Activated CD4-positive, alpha-beta memory T cell treated with anti-CD3 and anti-CD28 coated beads, Interleukin-2, amount 10 ng/mL, durations not matched to agents 7 days and 5 days (primary cell): Measurements from ENCODE around the gene GID8. TPM values are rescaled to one million over a fixed set of nuclear protein-coding genes. Genes with fewer than 3 reads are reported as not detected.

Source experiments
- CTCF ChIA-PET: fragments of 350-600 bp; sonication (Branson Sonifier 250); formaldehyde crosslinking; loops from one replicate; lab custom pipeline; 2021; ENCODE audit warnings: antibody characterized with exemption, inconsistent platforms; lab: Charles Lee
- POLR2A ChIA-PET: fragments of 350-600 bp; sonication (Branson Sonifier 250); formaldehyde crosslinking; loops from one replicate; lab custom pipeline; 2021; ENCODE audit warnings: antibody characterized with exemption; lab: Charles Lee
- DNase-seq: peaks from one replicate; pipeline ENCODE4 v3.0.0-alpha.2; 2020
- H3K27ac Mint-ChIP-seq: one replicate; pipeline ENCODE4 v1.8.0; 2021; ENCODE audit warnings: mild to moderate bottlenecking, mixed read lengths
- H3K27me3 Mint-ChIP-seq: one replicate; pipeline ENCODE4 v1.8.0; 2021; ENCODE audit warnings: mixed read lengths
- H3K36me3 Mint-ChIP-seq: one replicate; pipeline ENCODE4 v1.8.0; 2021; ENCODE audit warnings: low read depth, mixed read lengths
- H3K4me1 Mint-ChIP-seq: one replicate; pipeline ENCODE4 v1.8.0; 2021; ENCODE audit warnings: mixed read lengths
- H3K4me3 Mint-ChIP-seq: one replicate; pipeline ENCODE4 v1.8.0; 2021; ENCODE audit warnings: mild to moderate bottlenecking, mixed read lengths
- H3K9me3 Mint-ChIP-seq: one replicate; pipeline ENCODE4 v1.8.0; 2021; ENCODE audit warnings: mixed read lengths
- total RNA-seq, 2 experiments: library from RNA; stranded (reverse); gene quantifications; one replicate each; pipeline ENCODE4 v1.2.3, GENCODE V29; 2021

The GID8 gene
- total RNA-seq, 2 experiments from 2014 or later, result 31.9 to 32.8 TPM

DNA sequence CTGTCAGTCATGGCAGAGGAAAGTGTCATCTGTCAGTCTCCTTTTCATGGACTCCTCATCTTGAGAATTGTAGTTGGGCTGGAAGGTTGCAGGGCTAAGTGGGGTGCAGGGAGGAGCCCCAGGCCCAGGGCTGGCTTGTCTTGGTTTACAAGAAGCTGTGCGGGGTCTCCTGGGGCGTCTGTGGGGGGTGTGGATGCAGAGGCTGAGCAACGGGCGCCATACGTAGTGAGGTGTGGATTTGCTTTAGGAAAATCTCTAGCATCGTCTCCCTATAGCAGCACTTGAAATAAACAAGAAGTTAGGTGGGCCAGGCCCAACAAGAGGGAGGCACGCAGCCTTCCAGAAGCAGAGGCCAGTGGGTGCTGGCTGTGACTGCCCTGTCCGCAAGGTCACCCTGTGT lies 12.8 kb downstream of the GID8 start:
- H3K4me3 Mint-ChIP-seq, result no peak overlapping the region
- H3K4me1 Mint-ChIP-seq, result peaks cover 29% of the 10 kb centered on the region
- POLR2A ChIA-PET, result no interaction called here
- no peak for DNase-seq
- CTCF ChIA-PET, result no interaction called here
- no peak overlapping the region for H3K27ac Mint-ChIP-seq
- peaks cover 3% of the 10 kb centered on the region for H3K9me3 Mint-ChIP-seq
- H3K27me3 Mint-ChIP-seq, result no peaks in the 10 kb centered on the region
- peaks cover 48% of the 10 kb centered on the region for H3K36me3 Mint-ChIP-seq

GRCh38 chr20:62951143-62951895 lies 13.4 kb downstream of the GID8 start:
- Mint-ChIP-seq H3K9me3 (peaks cover 3% of the 10 kb centered on the region), H3K4me3 (no peak overlapping the region), H3K27me3 (no peaks in the 10 kb centered on the region), H3K36me3 (peaks cover 44% of the 10 kb centered on the region), H3K27ac (peak overlapping the region; percentile 18), H3K4me1 (peaks cover 29% of the 10 kb centered on the region)
- no peak for DNase-seq
- ChIA-PET POLR2A (no interaction called here), CTCF (no interaction called here)

DNA sequence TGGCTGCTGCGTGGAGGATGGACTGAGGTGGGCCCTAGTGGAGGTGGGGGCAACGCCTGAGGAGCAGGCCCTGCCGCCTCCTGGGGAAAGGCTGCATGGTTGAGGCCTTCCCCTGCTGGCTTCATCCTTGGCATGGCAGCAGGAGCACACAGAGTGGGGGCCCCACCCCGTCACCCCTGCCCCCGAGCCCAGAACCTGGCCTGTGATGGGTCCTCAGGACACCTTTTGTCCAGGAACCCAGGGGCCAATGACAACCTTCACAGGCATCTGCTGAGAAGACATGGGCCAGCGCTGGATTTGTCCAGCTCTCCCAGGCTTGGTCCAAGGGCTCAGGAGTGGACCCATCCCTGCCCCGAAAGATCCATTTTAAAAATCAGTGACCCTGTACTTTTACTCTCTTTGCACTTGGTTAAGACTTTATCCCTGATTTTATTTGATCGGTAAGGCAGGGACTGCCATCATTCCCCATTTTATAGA lies 14.0 kb downstream of the GID8 start:
- Mint-ChIP-seq H3K36me3 (peaks cover 38% of the 10 kb centered on the region), H3K4me1 (peaks cover 29% of the 10 kb centered on the region), H3K27me3 (no peaks in the 10 kb centered on the region), H3K27ac (peak overlapping the region; percentile 29), H3K4me3 (peak overlapping the region; percentile 27), H3K9me3 (peaks cover 3% of the 10 kb centered on the region)
- ChIA-PET CTCF (no interaction called here), POLR2A (interaction anchor here (1.6 kb wide), 1 partner anchor 33 kb away, joined by 5 read pairs; no protein-coding TSS in a partner anchor)
- DNase-seq, result no peak

DNA sequence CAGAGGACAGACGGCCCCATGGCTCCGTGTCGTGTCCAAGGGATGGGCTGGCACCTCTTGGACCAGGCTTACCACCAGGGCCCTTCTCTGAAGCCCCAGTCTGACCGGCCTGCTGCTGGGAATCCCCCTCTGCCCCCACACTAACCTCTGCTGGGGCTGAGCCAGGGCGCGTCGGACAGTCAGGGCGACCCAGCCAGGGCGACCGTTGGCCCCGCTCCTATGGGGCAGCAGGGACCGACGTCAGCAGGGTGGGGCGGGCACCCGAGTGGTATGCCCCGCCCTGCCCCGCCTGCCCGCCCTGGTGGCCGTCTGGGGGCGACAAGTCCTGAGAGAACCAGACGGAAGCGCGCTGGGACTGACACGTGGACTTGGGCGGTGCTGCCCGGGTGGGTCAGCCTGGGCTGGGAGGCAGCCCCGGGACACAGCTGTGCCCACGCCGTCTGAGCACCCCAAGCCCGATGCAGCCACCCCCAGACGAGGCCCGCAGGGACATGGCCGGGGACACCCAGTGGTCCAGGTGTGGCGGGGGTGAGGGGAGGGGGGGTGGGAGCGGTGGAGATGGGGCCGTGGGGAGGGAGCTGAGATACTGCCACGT lies 14.5 kb downstream of the GID8 start, which contains the start of gene SLC17A9:
SLC17A9 (plus strand) TSS at position 337 of the 595 bp plus-strand sequence; CDS start at position 459, 122 bp downstream.
- Mint-ChIP-seq H3K9me3 (peaks cover 3% of the 10 kb centered on the region), H3K27ac (peak within 1 kb of the TSS; percentile 87), H3K36me3 (peaks cover 32% of the 10 kb centered on the region), H3K4me3 (peak within 1 kb of the TSS; percentile 66), H3K27me3 (no peaks in the 10 kb centered on the region), H3K4me1 (peaks cover 29% of the 10 kb centered on the region)
- CTCF ChIA-PET, result no interaction called here
- POLR2A ChIA-PET, result interaction anchor here (0.7 to 2.6 kb wide), 5 partner anchors 15 to 33 kb away, joined by 3 to 24 read pairs (median 5); partner anchors contain the start of genes DIDO1 and GID8
- peak; percentile 50 for DNase-seq

- POLR2A ChIA-PET, result interaction anchor here (0.7 to 2.6 kb wide), 9 partner anchors 10 to 93 kb away, joined by 3 to 24 read pairs (median 4); partner anchors contain the start of genes DIDO1 and GID8
- Mint-ChIP-seq H3K9me3 (peaks cover 3% of the 10 kb centered on the region), H3K27ac (peak overlapping the region; percentile 87), H3K4me3 (peak overlapping the region; percentile 66), H3K27me3 (no peaks in the 10 kb centered on the region), H3K4me1 (peaks cover 29% of the 10 kb centered on the region), H3K36me3 (peaks cover 25% of the 10 kb centered on the region)
- no peak for DNase-seq
- CTCF ChIA-PET, result interaction anchor here (1.2 to 1.9 kb wide), 2 partner anchors 20 to 145 kb away, joined by 3 to 10 read pairs; no protein-coding TSS in a partner anchor
Measured at GRCh38 chr20:62952968-62953838, 15.3 kb downstream of the GID8 start.

GRCh38 chr20:62953839-62954703 lies 16.1 kb downstream of the GID8 start:
- Mint-ChIP-seq H3K4me1 (peaks cover 29% of the 10 kb centered on the region), H3K36me3 (peaks cover 16% of the 10 kb centered on the region), H3K4me3 (peak overlapping the region; percentile 66), H3K9me3 (no peaks in the 10 kb centered on the region), H3K27ac (peak overlapping the region; percentile 87), H3K27me3 (no peaks in the 10 kb centered on the region)
- ChIA-PET CTCF (interaction anchor here (0.9 to 1.9 kb wide), 3 partner anchors 19 to 146 kb away, joined by 3 to 10 read pairs (median 3); no protein-coding TSS in a partner anchor), POLR2A (interaction anchor here (0.8 to 2.6 kb wide), 9 partner anchors 11 to 94 kb away, joined by 3 to 24 read pairs (median 4); partner anchors contain the start of genes DIDO1, GID8 and TCFL5)
- DNase-seq, result peak; percentile 75

GRCh38 chr20:62955519-62956386 lies 17.8 kb downstream of the GID8 start:
- ChIA-PET CTCF (interaction anchor here (0.9 to 1.9 kb wide), 2 partner anchors 17 to 54 kb away, joined by 3 to 10 read pairs; no protein-coding TSS in a partner anchor), POLR2A (interaction anchor here (2.0 kb wide), 1 partner anchor 94 kb away, joined by 4 read pairs; the partner anchor contains the start of gene TCFL5)
- H3K4me1 Mint-ChIP-seq, result peaks cover 26% of the 10 kb centered on the region
- H3K27me3 Mint-ChIP-seq, result no peaks in the 10 kb centered on the region
- DNase-seq, result no peak
- no peak overlapping the region for H3K4me3 Mint-ChIP-seq
- no peaks in the 10 kb centered on the region for H3K9me3 Mint-ChIP-seq
- no peak overlapping the region for H3K27ac Mint-ChIP-seq
- H3K36me3 Mint-ChIP-seq, result no peaks in the 10 kb centered on the region

GRCh38 chr20:62956387-62957135 lies 18.6 kb downstream of the GID8 start:
- H3K27me3 Mint-ChIP-seq, result no peaks in the 10 kb centered on the region
- no peak for DNase-seq
- ChIA-PET CTCF (no interaction called here), POLR2A (no interaction called here)
- H3K36me3 Mint-ChIP-seq, result no peaks in the 10 kb centered on the region
- H3K4me3 Mint-ChIP-seq, result no peak overlapping the region
- H3K27ac Mint-ChIP-seq, result no peak overlapping the region
- H3K4me1 Mint-ChIP-seq, result peaks cover 24% of the 10 kb centered on the region
- no peaks in the 10 kb centered on the region for H3K9me3 Mint-ChIP-seq

- Mint-ChIP-seq H3K27me3 (no peaks in the 10 kb centered on the region), H3K4me1 (peaks cover 21% of the 10 kb centered on the region), H3K36me3 (no peaks in the 10 kb centered on the region), H3K9me3 (no peaks in the 10 kb centered on the region), H3K27ac (no peak overlapping the region), H3K4me3 (no peak overlapping the region)
- ChIA-PET CTCF (no interaction called here), POLR2A (no interaction called here)
- no peak for DNase-seq
Measured at GRCh38 chr20:62957136-62958117, 19.5 kb downstream of the GID8 start.
